ENCODE results near the gene SMAD5. TPM values are rescaled to one million over a fixed set of nuclear protein-coding genes. Genes with fewer than 3 reads are reported as not detected.

The SMAD5 gene
- total and polyA plus RNA-seq, 2 of the 4 experiments (the other 2 are of a cell fraction) = 37.4 to 101 TPM

DNA sequence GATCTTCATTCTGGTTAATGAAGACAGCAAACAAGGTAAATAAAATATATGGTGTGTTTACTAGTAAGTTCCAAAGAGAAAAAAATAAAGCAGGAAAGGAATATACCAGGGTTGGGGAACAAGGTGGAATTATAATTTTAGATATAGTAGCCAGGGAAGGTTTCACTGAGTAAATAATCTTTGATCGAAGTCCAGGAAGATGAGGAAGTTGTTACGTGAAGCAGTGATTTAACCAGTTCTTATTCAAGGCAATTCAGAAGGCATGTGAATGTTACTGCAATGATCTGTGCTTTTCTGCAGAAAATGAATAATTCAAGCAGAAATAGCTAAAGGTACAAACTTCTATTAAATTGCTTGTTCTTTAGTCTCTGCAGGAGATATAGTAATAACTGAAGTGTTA, 54.2 kb downstream of the SMAD5 start:
- Histone ChIP-seq H2AFZ (replicated peaks; ENCODE audit: low read length, poor library complexity) (no peak overlapping the region), H3K4me1 (ENCODE audit: control insufficient read depth, insufficient read depth, low read length) (no peaks in the 10 kb centered on the region), H4K20me1 (ENCODE audit: insufficient read depth, low read length) (peaks cover 11% of the 10 kb centered on the region), H3K23ac (ENCODE audit: low read depth, low read length) (no peak overlapping the region), H3K4me3 (ENCODE audit: insufficient read depth, low read depth, low read length) (no peak overlapping the region), H3K9me3 (ENCODE audit: control insufficient read depth, insufficient read depth, low read length) (no peaks in the 10 kb centered on the region), H2AK9ac (replicated peaks; ENCODE audit: low read depth, low read length, poor library complexity) (no peak overlapping the region), H4K91ac (ENCODE audit: insufficient read depth, low read depth, low read length) (no peak overlapping the region), H4K5ac (ENCODE audit: low read depth, low read length) (no peak overlapping the region), H2BK20ac (ENCODE audit: low read depth, low read length) (no peak overlapping the region), H3K4me2 (ENCODE audit: low read depth, low read length) (no peak overlapping the region), H3K56ac (ENCODE audit: extremely low read depth, insufficient read depth, low read length) (no peak overlapping the region), H3K27me3 (ENCODE audit: control insufficient read depth, insufficient read depth, low read length) (peaks cover 11% of the 10 kb centered on the region), H3K18ac (ENCODE audit: low read depth, low read length) (no peak overlapping the region), H3K4ac (ENCODE audit: low read depth, low read length) (no peak overlapping the region), H2BK5ac (ENCODE audit: low read depth, low read length, poor library complexity, severe bottlenecking) (no peak overlapping the region), H2BK15ac (ENCODE audit: low read depth, low read length) (no peak overlapping the region), H4K8ac (ENCODE audit: low read depth in 2 of 2, low read length in 2 of 2) (no peak overlapping the region), H3K36me3 (ENCODE audit: control insufficient read depth, insufficient read depth, low read length) (peaks cover 11% of the 10 kb centered on the region), H3K9ac (ENCODE audit: low read depth, low read length) (no peak overlapping the region), H3K14ac (replicated peaks; ENCODE audit: low read depth, low read length) (no peak overlapping the region), H2AK5ac (ENCODE audit: low read depth, low read length) (no peak overlapping the region), H2BK120ac (ENCODE audit: low read depth, low read length) (no peak overlapping the region), H3K79me1 (ENCODE audit: low read depth in 1 of 2, low read length in 2 of 2) (no peaks in the 10 kb centered on the region; a peak in 1 of 4 replicates), H3K27ac (ENCODE audit: insufficient read depth, low read length) (no peak overlapping the region), H3K9me1 (ENCODE audit: insufficient read depth, low read length) (peaks cover 6% of the 10 kb centered on the region; the same call in 1 of the 2 replicates)
- POLR2A ChIA-PET (ENCODE audit: unreplicated experiment) = no interaction called here
- no peak for DNase-seq
- BruUV-seq (replicated peaks) = no TSS peak
- CTCF ChIA-PET = interaction anchor here (0.6 kb wide), 1 partner anchor 12 kb away, joined by 3 read pairs; no protein-coding TSS in a partner anchor
- intact Hi-C loops (cut with micrococcal nuclease) = no loop called here
- TF ChIP-seq, protein P1, sequence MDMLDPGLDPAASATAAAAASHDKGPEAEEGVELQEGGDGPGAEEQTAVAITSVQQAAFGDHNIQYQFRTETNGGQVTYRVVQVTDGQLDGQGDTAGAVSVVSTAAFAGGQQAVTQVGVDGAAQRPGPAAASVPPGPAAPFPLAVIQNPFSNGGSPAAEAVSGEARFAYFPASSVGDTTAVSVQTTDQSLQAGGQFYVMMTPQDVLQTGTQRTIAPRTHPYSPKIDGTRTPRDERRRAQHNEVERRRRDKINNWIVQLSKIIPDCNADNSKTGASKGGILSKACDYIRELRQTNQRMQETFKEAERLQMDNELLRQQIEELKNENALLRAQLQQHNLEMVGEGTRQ (IDR thresholded peaks at IDR 0.05; ENCODE audit: low read depth, low read length) = no peak
- no peak for TF ChIP-seq RAD21 (IDR thresholded peaks at IDR 0.05; ENCODE audit: low read length)
- TF ChIP-seq MAFK (IDR thresholded peaks at IDR 0.05; ENCODE audit: low read depth, low read length) = no peak
- no peak for TF ChIP-seq MAZ (IDR thresholded peaks at IDR 0.05; ENCODE audit: borderline replicate concordance, low read depth, low read length)
- TF ChIP-seq RFX5 (IDR thresholded peaks at IDR 0.05; ENCODE audit: low read depth, low read length) = no peak
- no peak for TF ChIP-seq SMC3 (IDR thresholded peaks at IDR 0.05; ENCODE audit: low read depth, low read length)
- TF ChIP-seq, protein P2, sequence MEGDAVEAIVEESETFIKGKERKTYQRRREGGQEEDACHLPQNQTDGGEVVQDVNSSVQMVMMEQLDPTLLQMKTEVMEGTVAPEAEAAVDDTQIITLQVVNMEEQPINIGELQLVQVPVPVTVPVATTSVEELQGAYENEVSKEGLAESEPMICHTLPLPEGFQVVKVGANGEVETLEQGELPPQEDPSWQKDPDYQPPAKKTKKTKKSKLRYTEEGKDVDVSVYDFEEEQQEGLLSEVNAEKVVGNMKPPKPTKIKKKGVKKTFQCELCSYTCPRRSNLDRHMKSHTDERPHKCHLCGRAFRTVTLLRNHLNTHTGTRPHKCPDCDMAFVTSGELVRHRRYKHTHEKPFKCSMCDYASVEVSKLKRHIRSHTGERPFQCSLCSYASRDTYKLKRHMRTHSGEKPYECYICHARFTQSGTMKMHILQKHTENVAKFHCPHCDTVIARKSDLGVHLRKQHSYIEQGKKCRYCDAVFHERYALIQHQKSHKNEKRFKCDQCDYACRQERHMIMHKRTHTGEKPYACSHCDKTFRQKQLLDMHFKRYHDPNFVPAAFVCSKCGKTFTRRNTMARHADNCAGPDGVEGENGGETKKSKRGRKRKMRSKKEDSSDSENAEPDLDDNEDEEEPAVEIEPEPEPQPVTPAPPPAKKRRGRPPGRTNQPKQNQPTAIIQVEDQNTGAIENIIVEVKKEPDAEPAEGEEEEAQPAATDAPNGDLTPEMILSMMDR (conservative IDR thresholded peaks at IDR 0.05; ENCODE audit: low read depth, low read length) = no peak
- TF ChIP-seq, protein P3, sequence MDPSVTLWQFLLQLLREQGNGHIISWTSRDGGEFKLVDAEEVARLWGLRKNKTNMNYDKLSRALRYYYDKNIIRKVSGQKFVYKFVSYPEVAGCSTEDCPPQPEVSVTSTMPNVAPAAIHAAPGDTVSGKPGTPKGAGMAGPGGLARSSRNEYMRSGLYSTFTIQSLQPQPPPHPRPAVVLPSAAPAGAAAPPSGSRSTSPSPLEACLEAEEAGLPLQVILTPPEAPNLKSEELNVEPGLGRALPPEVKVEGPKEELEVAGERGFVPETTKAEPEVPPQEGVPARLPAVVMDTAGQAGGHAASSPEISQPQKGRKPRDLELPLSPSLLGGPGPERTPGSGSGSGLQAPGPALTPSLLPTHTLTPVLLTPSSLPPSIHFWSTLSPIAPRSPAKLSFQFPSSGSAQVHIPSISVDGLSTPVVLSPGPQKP (IDR thresholded peaks at IDR 0.05; ENCODE audit: borderline replicate concordance, low read depth, low read length) = no peak
- TF ChIP-seq CEBPB (IDR thresholded peaks at IDR 0.05; ENCODE audit: low read depth, low read length) = no peak
- TF ChIP-seq FOS (IDR thresholded peaks at IDR 0.05; ENCODE audit: low read depth, low read length) = no peak
- no peak for TF ChIP-seq POLR2A (IDR thresholded peaks at IDR 0.05; ENCODE audit: low read depth, low read length)
- no peak for TF ChIP-seq RCOR1 (IDR thresholded peaks at IDR 0.05; ENCODE audit: insufficient replicate concordance, low read length)
- no peak for TF ChIP-seq MXI1 (IDR thresholded peaks at IDR 0.05; ENCODE audit: borderline replicate concordance, low read depth, low read length)
- TF ChIP-seq NFE2L2 (IDR thresholded peaks at IDR 0.05; ENCODE audit: low read depth, low read length) = no peak
- TF ChIP-seq CHD1 (IDR thresholded peaks at IDR 0.05; ENCODE audit: low read depth, low read length) = no peak
- dilution Hi-C loops (cut with HindIII; ENCODE audit: low sequenced_read_pairs, unreplicated experiment) = no loop called here
- ATAC-seq (ENCODE audit: low read depth) = no peak
- in situ Hi-C loops (cut with MboI; ENCODE audit: low sequenced_read_pairs) = no loop called here
- no CpG with 5 or more reads among the region's 2 CpGs for WGBS, 2 experiments (ENCODE audit: extremely low coverage in 2 of 2, insufficient read length in 1 of 2)
